C4-2B (cell line): ENCODE results near the gene OR13C9.
"Not testable (repeated sequence)": the region's sequence is repeated elsewhere in the genome, so short reads cannot be mapped to it uniquely, and the experiment has no call there.

Source experiments
- H3K27ac ChIP-seq: fragments of 450-650 bp; 2 replicates; pipeline ENCODE4 v1.5.1; 2017
- CTCF ChIP-seq: fragments of 450-650 bp; conservative IDR thresholded peaks from 2 replicates; pipeline ENCODE4 v1.5.1; 2017; ENCODE audit warnings: mild to moderate bottlenecking
- ZFX ChIP-seq: fragments of 450-650 bp; IDR thresholded peaks from 2 replicates; pipeline ENCODE4 v1.6.1; 2017

The OR13C9 gene, protein sequence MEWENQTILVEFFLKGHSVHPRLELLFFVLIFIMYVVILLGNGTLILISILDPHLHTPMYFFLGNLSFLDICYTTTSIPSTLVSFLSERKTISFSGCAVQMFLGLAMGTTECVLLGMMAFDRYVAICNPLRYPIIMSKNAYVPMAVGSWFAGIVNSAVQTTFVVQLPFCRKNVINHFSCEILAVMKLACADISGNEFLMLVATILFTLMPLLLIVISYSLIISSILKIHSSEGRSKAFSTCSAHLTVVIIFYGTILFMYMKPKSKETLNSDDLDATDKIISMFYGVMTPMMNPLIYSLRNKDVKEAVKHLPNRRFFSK

DNA sequence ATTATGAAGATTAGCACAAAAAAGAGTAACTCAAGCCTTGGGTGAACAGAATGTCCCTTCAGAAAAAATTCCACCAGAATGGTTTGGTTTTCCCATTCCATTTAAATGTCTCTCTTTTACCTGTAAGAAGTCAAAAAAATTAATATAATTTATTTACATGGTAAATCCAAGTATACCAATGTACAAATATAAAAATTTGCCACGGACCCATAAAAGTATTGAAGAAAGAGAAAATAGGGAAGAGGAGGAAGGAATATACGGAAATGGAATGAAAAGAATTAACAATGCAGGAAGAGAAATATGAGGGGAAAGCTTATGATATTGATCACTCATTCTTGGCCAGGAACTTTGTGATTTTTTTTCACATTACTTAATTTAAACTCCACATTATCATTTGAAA, at the start of gene OR13C9:
Gene OR13C9 (minus strand): TSS at position 101 of the 400 bp plus-strand sequence. CDS start 0 bp downstream, at position 101.
- TF ChIP-seq ZFX (no peak), CTCF (no peak)
- H3K27ac ChIP-seq, result no peak within 1 kb of the TSS

- no peak overlapping the region for H3K27ac ChIP-seq
- TF ChIP-seq CTCF (no peak), ZFX (no peak)
Observed at GRCh38 chr9:104658496-104659195, 40.6 kb upstream of the OR13C9 start.

DNA sequence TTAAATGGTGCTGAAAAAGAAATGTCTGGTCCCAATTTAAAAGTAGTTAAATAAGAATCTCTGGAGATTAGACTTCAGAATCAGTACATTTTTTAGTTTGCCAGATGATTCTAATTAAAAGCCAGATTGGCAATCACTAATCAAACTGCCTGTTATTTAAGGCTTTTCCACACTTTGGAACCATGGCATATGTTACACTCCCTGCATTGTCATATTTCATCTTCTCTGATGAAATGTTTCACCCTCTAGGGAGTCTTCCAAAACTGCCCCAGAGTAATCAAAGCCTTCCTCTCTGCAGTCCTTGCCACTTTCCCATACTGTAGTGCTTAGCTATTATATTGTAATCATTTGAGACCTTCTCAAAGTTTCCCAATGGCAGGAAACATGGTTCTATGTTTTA, 17.5 kb upstream of the OR13C9 start:
- no peak overlapping the region for H3K27ac ChIP-seq

GRCh38 chr9:104633976-104634520, 16.0 kb upstream of the OR13C9 start:
- no peak for TF ChIP-seq ZFX
- TF ChIP-seq CTCF, result no peak
- H3K27ac ChIP-seq, result no peak overlapping the region

More for the DNA sequence above, 17.5 kb upstream of the OR13C9 start:
- TF ChIP-seq ZFX, result no peak
- TF ChIP-seq CTCF, result no peak

DNA sequence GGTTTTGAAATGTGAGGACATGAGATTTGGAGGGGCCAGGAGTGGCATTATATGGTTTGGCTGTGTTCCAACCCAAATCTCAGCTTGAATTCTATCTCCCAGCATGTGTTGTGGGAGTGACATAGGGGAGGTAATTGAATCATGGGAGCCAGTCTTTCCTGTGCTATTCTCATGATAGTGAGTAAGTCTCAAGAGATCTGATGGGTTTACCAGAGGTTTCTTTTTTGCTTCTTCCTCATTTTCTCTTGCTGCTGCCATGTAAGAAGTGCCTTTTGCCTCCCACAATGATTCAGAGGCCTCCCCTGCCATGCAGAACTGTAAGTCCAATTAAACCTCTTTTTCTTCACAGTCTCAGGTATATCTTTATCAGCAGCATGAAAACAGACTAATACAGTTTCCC, 8.0 kb upstream of the OR13C9 start:
- H3K27ac ChIP-seq, result not testable (repeated sequence)

DNA sequence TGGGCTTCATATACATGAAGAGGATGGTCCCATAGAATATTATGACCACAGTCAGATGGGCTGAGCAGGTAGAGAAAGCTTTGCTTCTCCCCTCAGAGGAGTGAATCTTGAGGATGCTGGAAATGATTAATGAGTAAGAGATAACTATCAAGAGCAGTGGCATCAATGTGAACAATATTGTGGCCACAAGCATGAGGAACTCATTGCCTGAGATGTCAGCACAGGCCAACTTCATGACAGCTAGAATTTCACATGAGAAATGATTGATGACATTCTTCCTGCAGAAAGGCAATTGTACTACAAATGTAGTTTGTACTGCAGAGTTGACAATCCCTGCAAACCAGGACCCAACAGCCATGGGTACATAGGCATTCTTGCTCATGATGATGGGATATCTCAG, 586 bp downstream of the OR13C9 start:
- TF ChIP-seq CTCF, result no peak
- no peak for TF ChIP-seq ZFX
- H3K27ac ChIP-seq, result no peak overlapping the region

GRCh38 chr9:104611213-104611612, 6.8 kb downstream of the OR13C9 start:
- H3K27ac ChIP-seq, result no peak overlapping the region

More at GRCh38 chr9:104611213-104611612, 6.8 kb downstream of the OR13C9 start:
- no peak for TF ChIP-seq CTCF
- TF ChIP-seq ZFX, result no peak
